ENCODE data around the gene DST.
"Not testable (repeated sequence)": the region's sequence is repeated elsewhere in the genome, so short reads cannot be mapped to it uniquely, and the experiment has no call there.

DST gene

DNA sequence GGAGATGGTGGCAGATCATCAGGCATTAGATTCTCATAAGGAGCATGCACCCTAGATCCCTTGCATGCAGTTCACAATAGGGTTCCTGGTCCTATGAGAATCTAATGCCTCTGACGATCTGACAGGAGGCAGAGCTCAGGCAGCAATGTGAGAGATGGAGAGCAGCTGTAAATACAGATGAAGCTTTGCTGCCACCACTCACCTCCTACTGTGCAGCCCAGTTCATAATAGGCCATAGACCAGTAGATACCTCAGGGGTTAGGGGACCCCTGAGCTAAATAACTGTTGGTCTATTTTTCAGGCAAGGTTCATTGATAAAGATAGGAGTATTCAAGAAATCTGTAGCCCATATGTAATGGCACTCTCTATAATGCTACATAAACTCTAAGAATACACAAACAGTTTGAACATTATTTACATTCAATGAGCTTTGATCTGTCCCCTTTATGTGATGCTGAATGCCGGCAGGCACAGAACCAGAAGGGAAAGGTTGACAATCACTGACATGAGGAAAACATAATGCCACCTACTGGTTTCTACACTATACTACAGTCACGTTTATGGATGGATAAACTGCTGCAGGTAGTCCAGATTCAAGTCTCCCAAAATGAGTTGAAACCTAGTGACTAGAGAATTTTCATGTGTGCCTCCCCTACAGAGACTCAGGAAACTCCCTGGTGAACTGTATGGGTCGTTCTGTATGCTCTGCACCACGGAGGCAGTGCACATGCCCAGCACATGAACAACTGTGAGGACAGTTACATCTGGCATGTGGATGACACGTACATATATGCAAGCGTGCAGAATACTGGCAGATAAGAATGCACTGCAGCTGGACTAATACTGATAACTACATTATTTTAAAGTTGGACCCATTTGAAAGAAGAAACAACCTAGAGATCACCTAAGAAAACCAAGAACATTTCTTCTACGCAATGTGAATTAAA, 72.0 kb downstream of the DST start:
- DNase-seq: no peak

DNA sequence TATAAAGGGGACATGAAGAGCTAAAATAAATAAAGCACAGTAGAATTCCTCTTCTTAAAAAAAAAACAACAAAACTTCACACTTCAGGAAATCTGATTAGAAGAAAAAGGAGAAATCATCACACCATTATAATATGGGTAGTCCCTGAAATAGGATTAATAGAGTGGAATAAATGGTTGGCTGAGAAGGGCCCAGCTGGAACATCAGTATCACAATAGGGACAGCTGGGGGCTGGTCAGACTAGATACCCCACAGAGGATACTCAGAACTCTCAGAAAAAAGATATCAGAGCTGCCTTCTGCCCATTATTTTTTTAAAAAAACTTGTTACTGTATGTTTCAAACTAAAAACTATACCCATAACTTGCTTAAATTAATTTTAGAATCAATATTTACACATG, 75.2 kb downstream of the DST start:
- no peak for DNase-seq

DNA sequence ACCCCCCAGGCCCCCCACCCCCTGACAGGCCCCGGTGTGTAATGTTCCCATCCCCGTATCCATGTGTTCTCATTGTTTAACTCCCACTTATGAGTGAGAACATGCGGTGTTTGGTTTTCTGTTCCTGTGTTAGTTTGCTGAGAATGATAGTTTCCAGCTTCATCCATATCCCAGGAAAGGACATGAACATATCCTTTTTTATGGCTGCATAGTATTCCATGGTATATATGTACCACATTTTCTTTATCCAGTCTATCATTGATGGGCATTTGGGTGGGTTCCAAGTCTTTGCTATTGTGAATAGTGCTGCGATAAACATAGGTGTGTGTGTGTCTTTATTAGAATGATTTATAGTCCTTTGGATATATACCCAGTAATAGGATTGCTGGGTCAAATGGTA, 80.0 kb downstream of the DST start:
- DNase-seq: not testable (repeated sequence)

DNA sequence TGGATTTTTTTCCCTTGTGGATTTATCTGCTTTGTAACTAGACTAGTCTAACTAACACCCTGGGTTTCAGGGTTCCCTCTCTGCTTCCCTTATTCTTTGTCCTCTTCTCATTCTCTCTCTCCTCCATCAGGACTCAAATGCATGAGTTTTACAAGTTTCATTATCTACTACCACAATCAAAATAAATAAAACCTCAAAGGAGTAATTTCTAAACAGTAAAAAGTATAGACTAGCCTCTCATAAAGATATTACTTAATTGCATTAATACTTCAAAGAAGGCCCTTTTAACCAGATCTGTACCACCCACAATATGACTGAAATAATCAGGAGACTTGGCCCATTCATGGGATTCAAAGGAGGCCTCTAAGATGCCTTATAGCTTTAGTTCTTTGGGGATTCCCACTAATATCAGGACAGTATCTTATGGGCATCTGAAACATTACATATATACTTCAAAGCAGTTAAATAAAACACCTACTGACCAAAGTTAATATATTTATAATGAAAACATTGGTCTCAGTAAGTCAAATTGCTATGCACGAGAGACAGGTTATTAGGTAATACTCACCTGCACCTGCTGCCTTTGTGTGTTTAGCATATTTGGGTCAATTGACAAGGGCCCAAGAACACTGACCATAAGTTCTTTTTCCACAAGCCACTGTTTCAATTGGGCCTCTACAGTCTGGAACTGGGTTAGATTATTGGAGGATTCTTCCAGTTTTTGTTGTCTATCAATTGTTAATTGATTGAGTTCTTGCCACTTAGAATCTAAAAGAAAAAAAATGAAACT, 85.7 kb downstream of the DST start:
- no peak for DNase-seq

DNA sequence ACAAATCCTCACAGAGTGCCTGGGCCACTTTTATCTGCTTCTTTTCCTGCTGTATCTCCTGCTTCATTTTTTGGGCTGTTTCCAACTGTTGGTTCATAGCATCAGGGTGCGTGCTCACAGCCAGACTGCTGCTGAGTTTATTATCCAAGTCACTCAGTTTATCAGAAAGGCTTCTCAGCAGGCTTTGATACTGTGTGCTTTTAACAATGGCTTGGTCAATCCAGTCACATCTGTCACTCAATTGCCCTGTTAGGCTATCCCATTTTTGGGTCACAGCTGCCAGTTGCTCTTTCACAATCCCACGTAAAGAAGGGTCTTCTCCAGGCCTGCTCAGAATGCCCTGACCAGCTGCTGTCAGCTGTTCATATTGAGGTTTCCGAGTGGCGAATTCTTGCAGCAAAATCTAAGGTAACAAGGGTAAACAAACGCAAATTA, 87.2 kb downstream of the DST start:
- DNase-seq: no peak

DNA sequence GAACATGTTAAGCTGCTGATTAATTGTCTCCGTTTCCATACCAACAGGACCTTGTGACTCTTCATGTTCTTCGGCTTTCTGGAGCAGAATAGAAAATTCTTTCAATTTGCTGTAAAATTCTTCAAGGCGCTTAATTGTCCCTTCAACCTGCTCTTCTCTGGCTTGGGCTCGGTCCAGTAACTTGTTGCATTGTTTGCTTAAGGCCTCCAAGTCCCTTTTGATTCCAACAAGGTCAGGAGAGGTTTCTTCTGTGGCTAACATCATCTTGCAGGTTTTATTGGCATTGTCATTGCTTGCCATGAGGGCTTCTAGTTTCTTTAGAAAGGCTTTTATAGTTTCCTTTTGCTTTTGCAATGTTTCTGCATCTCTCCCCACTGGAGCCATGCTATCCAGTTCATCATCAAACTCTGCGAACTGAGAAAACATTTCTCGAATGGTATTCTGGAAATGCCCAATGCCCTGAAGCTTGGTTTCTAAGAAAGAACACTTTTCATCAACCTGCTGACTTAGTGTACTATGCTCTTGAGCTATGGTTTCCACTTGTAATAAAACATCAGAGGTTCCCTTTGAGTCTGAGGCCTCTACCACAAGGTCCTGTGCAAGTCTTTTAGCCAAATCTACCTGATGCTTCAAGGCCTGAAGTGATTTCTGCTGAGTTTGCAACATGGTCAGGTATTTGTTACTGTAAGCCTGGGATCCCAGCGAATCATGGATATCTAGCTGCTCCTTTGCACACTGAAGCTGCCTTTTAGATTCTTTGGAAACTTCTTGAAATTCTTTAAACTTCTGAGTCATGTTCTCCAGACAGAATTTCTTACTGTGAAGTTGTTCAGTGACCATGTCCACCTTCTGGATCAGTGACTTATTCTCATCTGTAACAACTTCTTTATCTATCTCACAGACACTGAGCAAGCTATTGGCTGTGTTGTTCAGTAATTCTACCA, 90.2 kb downstream of the DST start:
- DNase-seq: no peak

DNA sequence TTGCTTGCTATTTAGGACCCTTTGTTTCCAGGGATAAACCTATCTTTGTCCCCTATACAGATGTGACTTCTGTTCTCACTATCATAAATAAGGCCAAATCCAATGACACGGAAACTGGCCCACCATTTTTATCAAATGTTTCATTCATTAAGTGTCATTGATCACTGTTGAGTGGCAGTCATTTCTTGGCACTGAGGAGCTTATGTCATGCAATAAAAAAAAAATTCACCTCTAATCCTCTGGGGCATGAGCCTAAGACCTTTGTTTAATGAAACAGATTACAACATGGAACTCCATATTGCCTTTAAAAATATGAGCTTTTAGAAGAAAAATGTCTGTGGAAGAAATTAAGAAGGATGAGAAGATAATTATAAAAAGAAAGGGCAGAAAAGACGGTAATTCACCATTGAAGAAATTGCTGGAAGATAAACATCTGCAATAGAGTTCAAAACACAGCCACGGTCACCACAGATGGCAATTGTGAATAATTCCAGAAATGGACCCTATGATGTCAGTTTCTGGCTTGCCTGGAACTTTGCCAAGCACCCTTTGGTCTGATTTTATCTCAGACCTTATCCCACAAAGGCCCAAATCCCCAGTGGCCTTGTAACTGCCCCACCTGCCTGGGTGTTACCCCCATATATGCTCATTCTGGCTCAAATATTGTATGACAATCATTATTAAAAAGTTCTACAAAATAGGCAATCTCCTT, 91.1 kb downstream of the DST start:
- no peak for DNase-seq

DNA sequence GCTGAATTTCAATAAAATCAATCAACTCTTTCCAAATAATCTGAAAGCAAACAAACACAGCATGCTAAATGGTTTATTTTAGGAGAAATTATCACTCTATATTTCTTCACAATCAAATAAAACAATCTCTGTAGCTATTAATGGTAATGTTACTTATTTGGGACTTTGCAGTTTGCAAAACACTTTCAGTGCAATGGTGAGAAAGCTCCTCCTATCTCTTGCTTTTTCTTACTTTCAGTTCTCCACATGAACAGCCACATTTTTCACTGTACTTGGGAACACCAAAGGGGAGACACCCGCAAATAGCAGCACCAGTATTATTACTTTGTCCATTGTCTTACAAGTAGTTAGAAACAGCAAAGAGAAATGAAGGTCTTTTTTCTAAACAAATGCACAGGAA, 92.4 kb downstream of the DST start:
- DNase-seq: no peak

DNA sequence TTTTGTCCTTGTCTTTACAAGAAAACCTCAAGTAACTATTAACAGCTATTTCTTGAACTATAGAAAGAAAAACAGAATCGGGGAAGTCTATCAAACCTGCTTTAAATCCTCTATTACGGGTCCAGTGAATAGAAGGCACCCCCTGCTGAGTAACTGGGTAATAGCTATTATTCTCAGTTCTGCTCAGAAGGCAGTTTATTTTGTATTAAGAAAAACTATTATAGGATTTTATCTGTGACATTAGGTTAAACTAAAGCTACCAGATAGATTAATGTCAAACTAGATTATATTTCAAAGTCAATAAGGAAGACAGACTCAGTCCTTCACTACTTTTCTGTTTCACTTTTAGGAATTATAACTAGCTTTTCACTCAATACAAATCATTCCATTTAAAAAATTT, 93.7 kb downstream of the DST start:
- no peak for DNase-seq

DNA sequence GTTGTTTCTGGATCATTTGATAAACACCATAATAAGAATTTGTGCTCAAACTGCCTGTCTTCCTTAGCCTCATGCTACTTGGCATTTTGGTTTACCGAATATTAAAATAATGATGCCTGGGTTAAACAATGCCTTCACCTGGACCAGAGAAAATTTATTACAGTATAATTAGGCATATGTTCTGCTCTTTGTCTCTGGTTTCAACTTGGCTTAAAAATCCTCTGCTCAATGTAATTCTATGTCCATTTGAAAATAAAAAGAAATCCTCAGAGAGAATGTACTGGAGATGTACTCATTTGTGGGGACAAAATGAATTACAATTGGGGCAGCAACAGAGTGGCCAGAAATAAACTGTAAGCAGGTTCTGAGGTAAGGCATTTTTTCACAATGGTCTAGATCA, 95.0 kb downstream of the DST start:
- no peak for DNase-seq

DNA sequence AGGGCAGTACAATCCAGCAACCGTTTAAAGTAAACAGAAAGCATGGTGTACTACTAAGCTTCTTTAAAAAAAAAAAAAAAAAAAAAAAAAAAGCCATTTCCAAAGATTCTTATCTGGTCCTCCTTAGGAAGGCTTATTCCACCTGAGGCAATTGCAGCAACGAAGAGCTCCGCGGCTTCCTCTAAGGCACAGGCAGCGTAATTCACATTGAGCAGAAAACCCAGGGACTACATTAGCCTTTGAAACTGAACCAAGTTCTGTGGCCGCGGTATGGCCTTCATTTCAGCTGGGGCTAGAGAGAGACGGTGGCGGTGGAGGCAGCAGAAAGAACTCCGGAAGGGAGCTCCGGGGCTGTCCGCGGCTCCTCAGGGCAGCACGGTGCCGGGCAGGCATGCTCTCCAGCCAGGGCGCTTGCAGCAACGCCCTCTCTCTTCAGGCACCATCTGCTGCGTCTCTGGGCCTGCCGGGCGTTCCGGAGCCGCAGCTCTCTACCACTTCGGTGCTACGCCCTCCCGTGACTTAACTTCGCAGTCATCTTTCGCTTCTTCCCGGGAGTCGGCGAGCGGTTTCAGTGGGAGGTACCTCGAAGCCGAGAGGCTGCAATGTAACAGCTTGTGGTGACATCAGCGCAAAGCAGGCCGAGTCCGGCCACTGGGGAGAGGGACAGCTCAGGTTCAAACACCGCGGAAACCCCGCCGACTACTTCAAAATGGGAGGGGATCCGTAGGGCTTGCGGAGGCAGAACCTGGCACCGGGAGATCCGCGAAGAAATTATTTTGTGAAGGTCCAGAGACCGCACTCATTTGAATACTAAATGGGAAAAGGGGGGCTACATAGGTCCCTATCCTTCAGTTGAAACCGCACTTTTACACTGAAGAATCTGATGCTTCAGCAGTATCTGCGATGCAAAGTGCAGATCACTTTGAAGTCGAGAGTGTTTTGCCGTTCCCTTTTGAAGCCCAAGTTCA, 100.0 kb downstream of the DST start:
- peak; percentile 53 to 55 for DNase-seq

DNA sequence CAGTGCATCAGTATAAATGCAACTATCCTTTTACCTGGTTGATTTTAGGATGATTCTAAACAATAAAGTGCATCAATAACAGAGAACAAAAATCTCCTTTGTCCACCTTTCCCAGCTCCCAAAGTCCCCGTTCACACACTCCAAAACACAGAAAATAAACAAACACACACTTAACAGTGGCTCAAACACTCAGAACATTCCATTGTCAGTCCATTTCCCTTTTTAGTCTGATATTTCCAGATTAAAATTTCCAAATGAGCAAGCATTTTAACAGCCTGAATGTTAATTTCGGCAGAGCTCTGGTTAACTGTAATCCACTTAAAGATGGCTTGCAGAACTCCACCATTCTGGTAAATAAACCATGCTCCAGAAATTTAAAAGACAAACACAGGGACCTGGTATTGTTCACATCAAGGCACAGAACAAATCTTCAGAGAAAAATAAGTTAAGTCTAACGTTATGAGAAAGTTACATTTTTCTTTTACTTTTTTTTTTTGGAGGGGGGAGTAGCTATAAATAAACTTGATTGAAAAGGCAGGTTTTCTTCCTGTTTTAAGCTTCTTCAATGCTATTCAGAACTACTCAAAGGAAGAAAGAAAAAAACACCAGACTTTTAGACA, 100.8 kb downstream of the DST start:
- no peak for DNase-seq

DNA sequence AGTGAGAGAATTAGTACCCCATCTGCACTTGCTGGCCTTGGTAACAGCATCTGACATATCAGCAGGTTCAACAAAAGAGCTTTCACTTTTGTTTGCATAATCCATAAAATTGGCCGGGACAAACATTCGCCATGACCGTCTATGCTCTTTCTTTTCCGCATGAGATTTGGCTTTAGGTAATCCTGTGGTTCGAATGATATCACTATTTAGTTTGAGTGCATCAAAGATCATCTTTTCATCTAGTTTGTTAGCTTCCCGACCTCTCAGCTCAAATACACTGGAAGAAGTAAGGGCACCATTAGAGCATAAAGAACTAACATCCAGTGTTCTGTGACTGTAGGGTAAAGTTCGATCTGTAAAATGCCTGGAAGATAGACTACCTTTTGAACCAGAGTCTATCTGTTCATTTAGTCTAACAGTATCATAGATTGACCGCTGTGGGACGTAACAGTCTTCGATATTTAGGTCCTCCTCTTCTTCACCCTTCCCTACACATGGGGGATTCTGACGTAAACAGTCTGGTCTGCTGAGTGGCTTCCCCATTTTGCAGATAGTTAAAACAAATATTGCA, 101.6 kb downstream of the DST start:
- no peak for DNase-seq

DNA sequence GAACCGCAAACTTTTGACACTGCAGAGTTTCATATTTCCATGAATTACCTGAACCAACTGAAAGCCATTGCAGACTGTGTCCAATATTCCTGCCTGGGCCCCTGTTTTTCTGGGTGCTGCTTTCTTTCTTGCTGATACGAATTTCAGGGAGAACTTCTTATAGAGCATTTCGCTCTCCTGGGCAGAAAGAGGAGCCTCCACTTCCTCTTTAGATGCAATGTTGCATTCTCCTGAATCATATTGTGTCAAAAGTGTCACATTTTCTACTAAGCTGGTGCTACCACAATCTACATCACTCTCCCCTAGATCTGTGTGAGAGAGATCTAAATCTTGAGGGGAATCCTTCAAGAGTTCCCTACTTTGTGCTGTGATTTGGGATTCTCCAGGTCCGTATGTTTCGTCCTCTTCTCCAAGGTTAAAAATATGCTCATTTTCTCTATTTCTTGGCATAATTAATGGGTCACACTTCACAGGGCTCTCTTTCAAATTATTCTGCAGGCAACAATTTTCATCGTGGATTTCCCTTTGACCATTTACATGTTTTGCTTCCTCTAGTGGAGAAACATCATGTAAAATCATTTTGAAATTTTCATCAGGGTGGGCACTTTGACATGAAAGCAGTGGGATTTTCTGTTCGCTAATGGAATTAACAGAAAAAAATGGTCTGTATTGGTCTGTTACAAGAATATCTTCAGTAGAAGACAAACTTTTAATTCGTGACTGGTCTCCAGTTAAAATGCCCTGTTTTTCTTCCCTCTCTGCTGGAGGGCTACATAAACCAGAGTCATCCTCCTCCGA, 102.3 kb downstream of the DST start:
- no peak for DNase-seq

DNA sequence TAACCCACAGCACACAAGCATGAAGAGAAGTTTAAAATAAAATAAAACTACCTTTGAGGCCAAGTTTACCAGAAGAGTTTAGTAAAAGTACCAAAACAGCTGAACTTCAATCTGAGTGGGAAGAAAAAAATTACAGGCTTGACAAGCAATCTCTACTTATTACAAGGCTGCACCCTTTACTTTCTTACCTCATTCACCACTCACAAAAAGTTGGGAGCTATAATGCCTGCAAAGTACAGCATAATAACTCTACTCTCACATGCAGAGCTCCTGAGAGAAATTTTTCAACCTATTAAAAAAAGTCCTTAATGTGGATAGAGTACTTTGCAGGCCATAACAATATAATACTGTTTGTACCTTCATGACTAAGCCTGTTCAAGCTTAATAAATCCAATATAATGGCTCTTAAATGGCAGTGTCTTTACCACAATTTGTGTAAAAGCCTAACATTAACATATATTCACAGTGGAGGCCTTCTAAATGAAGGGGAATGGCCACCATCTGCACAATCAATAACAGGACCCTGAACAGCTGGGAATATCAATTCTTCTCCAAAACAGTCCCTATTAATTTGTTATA, 103.1 kb downstream of the DST start:
- no peak for DNase-seq

DNA sequence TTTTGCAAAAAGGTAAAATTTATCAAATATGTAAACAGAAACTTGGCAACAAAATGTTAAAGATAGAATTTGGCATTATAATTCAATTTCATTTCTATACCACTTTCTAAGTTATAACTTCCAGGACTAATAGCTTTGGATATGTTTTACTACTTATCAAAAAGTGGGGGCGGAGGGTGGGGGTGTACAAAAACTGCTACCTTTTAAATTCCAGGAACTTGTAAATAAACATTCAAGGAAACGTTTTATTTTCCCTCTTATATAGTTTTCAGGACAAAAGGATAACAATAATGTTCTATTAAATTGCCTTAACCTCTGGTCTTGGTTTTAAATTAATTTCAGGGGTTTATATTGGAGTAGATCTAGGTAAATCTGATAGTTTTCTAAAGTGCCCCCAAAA, 103.8 kb downstream of the DST start:
- no peak for DNase-seq

DNA sequence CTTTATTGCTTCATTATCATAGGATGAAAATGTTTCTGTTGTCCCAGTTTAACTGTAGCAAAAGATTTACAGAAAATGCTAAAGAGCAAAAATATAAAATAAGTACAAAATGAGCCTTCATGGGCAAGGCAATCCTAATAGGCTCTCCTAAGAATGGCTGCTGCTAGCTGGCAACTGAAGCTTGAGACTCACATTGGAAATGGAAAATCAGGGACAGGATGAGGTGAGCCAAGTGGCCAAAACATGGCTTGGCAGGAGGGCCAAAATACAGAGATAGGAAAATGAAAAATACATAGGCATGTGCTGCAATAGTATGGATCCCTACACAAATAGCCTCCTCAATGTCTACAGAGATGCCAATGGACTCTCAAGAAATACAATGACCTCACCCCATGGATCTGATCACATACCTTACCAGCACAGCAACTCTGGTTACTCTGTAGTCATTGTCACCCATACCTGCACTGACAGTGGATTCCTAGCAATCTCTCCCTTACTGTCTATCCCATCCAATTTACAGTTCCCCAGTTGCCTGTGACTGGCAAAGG, 105.4 kb downstream of the DST start:
- DNase-seq: no peak

DNA sequence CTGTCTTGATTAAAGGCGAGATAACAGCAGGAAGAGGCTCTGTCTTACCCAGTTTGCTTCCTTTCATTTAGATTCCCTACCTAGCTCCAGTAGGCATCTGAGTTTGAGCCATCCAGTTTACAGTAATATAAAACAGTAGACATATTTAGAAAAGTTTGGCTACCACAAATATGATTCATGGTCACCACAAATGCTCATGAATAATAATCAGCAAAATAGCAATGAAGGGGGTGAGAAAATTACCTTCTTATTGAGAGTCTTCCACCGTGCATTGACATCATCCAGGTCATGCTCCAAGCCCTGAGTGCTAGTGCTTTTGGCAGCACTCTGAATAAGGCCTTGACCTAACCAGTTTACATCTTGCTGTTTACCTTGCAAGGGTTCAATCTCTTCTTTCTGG, 106.2 kb downstream of the DST start:
- no peak for DNase-seq

DNA sequence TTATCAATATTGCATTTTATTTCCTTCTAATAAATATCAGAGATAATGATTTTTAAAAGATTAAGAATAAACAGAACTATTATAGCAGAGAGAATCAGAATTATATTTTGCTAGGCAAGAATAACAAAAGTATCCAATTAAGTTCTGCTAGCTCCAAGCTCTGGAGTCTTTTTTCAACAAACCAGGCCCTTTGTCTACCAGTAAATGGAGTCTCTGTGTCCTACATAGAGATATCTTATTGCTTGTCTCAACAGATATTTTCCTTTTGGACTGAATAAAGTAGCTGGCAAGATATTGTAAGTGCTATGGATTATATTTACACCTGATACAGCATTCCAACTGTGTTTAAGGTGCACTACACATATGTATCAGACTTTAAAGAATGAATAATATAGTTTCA, 107.1 kb downstream of the DST start:
- DNase-seq: no peak
